GM18508 (cell line): ENCODE measurements around the gene FZD10.

Experiments
- ATAC-seq: cut with Tn5 transposase; IDR thresholded peaks from one replicate; pipeline ENCODE4 v1.9.1; 2021; ENCODE audit warnings: moderate number of reproducible peaks; ENCODE audit not compliant: insufficient read depth, unreplicated experiment

FZD10 gene

DNA sequence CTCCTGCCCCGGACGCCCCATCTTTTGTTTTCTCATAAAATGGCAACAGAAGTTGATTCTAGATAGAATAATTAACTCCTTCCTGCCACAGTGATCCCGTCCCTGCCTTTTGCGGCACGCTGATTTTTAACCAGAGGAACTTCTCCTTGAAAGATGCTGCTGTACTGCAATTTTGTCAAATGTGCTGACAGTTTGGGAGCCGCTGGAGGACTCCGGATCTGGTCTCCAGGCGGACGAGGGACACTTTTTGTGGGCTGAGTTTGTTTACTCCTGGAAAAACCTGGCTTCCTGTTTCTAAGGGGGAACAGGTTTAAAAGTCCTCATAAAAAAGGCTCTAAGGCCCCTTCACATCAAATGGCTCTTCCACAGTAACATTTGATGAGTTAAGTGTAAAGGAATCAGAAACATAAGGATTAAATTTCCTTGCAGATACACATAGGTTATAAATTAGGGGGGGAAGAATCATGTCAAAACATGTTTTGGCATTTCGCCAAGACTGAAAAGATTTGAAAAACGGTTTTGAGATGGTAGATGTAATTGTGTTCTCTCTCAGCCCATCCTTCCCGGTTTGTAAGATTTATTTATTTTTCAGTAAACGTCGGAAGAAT, 15.5 kb downstream of the FZD10 start:
- ATAC-seq: no peak

DNA sequence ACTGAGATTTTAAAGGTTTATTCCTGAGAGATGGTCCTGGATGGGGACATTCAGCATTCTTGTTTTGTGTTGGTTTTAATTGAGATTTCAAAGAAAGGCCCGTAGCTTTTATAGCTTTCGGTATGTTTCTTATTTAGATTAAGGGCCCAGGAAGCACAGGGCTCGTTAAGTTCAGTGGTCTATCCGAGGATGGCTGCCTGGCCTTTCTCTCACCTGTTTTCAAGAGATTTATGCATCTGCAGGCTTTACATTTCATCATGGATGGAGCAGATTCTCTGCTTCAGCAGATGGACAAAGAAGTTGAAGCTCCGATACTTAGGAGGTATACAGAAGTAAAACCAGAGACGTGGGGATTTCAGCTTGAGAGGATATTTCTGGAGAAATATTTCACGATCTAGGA, 16.0 kb downstream of the FZD10 start:
- no peak for ATAC-seq

DNA sequence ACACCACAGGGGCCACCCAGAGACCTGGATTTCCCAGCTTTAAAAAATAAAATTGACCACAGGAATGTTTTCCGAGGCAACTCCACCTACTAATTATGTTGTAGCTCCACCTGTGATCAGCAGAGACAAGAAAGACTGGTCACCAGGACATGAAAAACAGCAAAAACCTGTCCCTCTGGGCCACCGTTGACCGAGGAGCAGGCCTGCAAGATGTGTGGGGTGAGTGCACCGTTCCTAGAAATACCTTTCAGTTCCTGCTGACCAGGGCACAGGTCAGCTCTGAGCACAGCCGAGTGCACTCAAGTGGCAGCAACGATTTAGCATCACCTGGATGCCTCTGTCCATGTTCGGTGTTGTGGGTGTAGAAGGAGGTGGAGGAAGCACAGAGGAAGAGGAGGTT, 16.9 kb downstream of the FZD10 start:
- ATAC-seq: no peak

DNA sequence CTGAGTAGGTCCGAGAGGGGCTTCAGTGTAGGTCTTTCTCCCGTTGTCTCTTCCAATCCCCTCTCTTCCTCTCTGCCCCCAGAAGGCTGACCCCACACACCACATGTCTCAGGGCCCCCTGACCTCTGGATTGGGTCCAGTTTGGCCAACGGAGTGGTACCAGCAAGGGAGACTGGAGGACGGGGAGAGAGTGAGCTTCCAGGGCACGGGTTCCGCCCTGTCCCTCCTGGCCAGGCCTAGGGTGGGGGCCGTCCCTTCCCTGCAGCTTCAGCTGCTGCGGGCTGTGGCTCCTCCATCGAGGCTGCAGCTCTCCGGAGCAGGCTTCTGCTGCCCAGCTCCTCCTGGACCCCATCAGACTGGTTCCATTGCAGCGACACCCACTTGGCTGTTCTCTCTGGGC, 17.4 kb downstream of the FZD10 start:
- ATAC-seq: no peak

DNA sequence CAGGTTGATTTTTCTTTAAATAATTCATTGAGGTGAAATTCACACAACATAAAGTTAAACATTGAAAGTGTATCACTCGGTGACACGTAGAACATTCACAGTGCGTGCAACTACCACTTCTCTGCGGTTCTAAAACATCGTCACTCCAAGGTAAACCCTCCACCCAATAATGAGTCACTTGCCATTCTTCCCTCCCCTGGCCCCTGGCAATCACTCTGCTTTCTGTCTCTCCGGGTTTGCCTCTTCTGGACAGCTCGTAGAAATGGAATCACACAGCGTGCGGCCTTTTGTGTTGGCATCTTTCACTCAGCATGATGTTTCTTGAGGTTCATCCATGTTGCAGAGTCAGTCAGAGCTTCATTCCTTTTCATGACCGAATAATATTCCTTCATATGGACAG, 18.9 kb downstream of the FZD10 start:
- no peak for ATAC-seq

DNA sequence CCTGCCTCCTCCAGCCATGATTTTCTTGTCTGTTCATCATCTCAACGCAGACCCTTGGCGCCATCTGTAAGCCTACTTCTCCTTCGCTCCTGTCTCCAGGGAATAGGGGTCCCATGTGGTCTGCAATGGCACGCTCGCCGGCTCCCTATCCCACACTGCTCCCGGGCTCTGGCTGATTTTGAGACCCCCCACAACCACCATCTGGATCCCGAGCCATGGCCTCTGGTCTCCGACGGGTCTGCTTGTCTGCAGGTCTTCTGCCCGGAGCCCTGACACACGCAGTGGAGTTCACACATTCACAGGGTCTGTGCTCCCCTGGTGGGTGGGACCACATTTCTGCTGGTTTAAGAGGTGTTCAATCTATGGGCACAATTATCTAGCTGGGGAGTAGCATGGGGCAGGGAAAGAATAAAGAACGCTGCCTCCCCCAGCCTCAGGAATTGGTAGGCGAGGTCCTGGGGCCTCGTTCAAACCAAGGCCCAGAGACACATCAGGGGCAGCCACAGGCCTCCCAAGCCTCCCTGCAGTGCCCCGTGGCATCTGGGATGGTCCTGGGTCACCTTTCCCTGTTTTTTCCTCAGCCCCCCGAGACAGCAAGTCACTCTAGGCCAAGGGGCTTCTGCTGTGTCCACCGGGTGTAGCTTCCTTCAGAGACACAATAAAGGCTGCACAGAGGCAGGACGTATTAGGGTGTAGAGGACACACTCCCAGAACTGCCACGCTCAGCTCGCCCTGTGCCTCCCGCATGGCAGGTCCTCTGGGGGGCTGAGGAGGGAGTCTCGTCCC, 21.5 kb downstream of the FZD10 start:
- ATAC-seq: no peak

DNA sequence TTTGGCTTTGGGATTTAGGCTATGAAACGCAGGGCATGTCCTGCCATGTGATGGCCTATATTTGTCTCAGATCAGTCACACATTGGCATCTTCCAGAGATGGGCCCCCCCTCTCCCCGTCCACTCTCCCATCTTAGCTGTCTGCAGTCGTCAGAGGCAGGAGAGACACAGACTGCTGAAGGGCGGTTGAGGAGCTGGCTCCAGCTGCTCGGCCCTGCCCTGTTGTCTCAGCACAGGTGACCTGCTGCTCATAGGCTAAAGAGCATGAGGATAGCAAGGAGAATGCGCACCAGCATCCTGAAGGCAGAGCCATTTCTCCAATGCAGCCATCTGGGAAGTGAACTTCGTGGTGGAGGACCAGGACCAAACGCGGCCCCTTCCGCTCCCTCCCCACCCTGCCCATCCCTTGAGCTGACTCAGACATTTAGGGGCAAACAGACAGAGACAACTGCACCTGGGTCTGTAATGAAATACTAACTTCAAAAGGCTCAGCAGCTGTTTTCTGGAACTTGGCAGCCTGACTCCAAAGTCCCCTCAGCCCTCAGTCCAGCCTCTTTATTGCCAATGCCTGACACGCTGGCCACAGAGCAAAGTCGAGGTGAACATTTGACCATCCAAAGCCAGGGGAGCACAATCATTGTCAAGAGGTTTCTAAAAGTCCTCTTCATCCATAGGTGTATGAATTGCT, 22.3 kb downstream of the FZD10 start:
- no peak for ATAC-seq

DNA sequence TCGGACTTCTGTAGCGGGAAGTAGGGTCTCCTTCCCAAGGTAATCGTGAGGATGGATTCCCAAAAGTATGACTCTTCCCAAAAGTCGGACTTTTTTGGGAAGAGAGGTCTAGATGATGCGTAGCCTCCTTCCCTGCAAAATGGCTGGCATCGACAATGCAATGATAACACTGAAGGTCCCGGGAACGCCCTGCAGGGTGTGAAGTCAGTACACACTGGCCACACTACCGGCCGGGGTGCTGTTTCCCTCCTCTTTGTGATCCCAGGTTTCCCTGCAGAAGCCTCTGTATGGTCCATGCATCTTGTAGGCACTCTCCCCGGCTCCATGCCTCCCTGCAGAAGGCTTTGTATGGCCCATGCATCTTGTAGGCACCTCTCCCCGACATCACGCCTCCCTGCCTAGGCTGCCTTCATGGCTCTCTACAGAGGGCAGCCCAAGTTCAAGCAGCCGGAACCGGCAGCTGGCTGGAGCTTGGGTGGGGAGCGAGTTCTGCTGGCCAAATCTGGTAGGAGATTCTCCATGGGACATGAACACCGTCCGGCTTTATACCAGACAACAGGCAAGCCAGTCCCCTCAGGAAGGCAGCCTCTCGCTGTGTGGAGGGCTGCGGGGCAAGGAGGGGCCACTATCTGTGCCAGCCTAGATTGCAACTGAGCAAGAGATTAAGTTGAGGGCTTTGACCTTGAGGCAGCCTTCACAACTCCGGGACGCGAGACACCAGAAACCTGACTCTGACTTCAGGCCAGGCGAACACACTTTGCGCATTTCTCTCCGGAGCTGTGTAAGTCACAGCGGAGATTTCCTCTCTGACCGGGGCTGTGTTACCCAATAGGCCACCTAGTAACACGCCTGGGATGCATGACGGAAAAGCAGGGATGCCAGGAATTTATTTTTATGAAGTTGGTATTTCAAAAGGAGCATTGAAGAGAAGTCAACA, 23.5 kb downstream of the FZD10 start:
- no peak for ATAC-seq

DNA sequence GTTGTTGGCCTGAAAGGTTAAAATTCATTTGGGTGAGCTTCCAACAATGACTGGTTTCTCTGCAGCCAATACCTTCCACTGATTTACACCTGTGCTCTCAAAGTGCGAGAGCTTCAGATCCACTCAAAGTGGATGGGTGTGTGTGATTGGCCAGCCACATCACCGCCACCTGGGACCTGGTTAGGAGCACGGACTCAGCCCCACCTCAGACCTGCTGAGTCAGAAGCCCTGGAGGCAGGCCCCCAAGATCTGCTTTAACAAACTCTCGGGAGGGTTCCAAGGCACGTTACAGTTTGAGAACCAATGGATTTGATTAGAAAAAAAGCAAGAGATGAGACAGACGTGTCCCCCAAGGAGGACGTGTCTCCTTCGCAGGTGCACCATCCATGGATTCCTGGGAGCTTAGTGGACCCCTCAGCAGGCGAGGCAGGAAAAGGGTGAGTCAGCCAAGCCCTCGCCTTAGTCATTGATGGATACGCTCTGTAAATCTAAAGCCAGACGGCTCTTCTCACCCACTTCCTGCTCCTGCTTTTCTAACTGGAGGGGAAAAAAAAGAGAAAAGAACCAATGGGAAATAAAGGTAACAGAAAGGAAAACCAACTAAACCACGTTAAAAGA, 24.5 kb downstream of the FZD10 start:
- ATAC-seq: no peak

DNA sequence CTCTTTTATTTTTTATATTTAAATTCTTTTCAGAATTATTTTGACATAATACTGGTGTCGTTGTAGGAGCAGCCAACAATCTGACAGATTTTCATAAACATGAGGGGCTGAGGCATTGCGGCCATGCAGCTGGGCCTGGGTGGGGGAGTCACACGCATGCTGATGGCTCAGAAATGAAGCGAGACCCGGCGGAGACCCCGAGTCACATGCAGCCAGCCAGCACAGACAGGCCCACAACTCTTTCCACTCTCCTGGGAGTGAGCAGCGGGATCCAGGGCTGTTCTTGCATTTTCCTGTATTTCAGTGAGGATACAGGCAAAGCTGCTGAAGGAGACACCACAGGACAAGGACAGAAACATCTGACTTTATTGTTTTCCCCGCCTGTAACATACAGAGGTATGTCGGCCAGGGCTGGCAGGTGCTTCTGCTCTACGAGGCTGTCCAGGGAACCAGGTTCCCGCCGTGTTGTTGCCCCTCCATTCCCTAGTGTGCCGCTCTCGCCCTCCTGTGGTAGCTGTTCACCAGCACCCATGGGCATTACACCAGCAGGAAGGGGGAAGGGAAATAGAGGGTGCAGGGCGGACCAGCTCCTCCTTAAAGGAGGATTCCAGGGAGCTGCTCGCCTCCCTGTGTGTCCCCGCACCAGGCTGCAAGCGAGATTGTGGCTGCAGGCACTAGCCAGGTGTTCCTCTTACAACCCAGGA, 30.5 kb downstream of the FZD10 start:
- ATAC-seq: no peak

DNA sequence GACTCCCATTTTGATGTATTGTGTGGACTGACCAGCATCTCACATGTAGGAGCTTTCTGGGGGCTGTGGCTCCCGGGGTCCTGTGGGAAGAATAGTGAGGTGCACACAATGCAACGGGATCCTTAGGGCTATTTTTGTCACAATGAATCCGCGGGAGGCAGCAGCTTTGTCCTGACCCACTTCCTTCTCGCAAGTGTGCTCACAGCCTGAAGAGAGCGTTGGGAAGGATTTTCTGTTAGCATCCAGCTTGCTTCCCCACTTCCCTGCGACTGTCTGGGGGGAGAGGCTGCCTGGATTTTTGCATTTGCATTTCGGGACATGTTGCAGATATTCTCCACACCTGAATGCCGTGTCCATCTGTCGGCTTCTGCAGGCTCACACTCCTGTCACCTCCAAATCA, 31.9 kb downstream of the FZD10 start:
- ATAC-seq: no peak

DNA sequence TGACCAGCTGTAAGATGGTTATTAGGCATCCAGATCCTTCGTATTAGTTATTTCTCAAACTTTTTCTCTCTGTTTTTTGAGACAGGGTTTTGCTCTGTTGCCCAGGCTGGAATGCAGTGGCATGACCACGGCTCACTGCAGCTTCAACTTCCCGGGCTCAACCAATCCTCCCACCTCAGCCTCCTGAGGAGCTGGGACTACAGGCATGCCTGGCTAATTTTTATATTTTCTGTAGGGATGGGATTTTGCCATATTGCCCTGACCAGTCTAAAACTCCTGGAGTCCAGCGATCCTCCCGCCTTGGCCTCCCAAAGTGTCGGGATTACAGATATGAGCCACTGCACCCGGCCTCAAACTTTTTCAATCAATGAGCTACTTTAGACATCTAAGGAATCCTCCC, 33.1 kb downstream of the FZD10 start:
- ATAC-seq: no peak

DNA sequence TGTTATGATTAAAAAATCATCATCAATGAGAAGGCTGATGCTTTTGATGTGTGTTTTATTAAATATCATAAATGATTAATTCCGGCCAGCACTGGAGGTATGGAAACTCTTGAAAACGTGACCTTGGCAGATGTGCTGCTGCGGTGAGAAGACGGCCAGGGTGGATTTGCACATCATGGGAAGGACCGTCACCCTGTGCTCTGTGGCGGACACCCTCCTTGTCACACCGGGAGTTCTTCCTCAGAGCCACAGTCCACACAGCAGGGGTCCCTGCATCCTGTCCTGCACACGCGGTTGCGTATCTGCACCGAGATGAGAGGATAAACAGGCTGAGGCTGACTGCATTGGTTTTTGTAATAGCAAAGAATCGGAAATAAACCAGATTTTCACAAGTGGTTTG, 33.5 kb downstream of the FZD10 start:
- ATAC-seq: no peak

DNA sequence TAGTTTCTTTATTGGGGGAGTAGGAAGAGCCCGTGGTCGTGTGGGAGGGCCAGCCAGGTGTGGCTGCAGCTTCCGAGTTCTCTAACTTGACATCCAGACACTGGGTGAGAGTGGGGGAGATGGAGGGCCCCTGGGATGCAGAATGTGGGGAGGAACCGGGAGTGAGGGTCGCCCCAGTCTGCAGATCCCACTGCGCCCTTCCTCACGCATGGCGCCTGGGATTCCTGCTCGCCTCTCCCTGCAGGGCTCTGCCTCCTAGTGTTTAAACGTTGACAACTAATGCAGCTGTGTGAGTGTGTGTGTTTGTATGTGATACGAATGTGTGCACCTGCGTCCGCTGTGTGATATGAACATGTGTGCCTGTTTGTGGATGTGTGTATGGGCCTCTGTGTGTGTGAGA, 34.6 kb downstream of the FZD10 start:
- no peak for ATAC-seq

DNA sequence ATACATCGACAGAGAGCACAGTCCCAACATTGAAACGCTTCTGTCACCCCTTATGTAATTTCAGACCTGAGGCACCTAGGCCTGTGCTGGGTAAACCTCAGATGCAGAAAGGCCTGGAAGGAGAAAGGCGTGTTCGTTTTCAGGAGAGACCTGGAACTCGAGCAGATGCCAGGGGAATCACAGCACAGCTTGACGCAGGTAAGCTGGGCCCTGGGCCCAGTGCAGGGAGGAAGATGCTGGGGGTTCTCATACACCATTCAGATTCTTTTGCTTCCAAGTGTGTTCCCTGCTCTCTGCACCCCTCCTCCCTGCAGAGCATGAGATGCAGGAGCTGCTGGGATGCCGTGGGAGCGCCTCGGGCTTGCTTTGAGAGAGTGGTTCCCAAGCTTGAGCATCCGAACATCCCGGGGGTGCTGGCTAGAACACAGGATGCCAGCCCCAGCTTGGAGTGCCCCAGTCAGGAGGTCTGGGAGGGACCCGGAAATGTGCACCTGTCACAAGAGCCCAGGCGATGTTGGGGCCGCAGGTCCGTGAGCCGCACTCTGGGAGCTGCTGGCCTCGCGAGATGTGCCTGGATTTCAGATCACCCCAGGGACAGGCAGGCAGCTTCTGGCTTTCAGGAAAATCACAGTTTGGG, 35.9 kb downstream of the FZD10 start:
- no peak for ATAC-seq

DNA sequence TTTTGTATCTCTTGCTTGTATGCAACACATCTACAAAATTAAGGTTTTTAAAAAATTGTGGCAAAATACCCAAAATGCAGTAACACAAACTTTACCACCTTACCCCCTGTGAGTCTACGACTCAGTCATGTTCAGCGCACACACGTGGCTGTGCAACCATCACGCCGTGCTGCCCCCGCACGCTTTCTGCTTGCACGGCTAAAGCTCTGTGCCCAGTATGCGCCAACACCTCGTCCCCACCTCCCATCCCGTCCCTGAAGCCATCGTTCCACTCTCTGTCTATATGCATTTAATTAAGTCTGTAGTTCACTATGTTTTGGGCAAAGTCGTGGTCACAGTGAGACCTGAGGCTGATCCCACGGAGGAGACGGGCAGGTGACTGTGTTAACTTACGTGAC, 36.4 kb downstream of the FZD10 start:
- no peak for ATAC-seq

DNA sequence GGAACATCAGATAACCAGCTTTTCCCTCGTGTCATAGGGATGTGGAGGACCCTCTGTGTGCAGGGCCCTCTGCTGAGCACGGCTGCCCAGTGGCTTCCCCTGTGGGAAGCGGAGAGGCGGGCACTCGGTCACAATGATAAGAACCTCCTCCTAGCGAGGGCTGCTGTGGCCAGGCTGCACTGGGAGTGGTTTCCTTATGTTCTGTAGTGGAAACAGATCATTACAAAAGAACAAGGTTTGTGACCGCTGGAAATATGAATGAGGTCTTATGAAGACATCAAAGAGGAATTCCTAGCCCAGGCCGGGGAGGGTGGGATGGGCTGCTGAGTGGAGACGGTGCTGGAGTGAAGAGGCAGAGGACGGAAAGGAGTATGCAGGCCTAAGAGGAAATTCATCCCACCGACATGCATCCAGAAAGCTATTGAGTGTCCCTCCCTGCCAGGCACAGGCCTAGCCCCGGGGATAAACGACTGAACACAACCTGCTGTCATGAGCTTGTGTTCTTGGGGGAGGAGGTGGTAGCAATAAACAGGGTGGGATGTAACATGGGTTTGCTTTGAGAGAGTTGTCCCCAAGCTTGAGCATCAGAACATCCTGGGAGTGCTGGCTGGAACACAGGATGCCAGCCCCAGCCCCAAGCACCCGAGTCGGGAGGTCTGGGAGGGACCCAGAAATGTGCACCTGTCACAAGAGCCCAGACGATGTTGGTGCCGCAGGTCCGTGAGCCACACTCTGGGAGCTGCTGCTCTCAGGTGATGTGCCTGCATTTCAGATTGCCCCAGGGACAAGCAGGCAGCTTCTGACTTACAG, 37.5 kb downstream of the FZD10 start:
- ATAC-seq: no peak

DNA sequence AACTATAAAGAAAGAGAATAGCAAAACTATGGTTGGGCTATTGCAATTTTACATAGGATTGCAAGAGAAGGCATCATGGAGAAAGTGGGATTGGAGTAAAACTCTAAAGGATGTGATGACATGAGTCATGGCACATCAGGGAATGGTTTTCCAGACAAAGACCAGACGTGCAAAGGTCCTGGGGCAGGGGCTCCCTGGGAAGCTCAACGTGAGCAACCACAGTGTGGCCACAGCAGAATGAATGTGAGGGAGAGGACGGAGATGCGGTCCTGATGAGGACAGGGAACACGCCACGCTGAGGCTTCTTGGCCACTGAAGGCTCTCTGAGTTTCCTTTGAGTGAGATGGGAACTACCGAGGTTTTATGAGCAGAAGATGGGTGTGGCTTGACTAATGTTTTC, 38.2 kb downstream of the FZD10 start:
- ATAC-seq: no peak
